ENCODE data around the gene MIF4GD. TPM values are rescaled to one million over a fixed set of nuclear protein-coding genes. Genes with fewer than 3 reads are reported as not detected.
"Not testable (repeated sequence)": the region's sequence is repeated elsewhere in the genome, so short reads cannot be mapped to it uniquely, and the experiment has no call there.

MIF4GD gene
- total and polyA plus RNA-seq, 5 donors from 2014 or later = 35.7 to 102 (median 86.6) TPM

- DNase-seq (no peak), ATAC-seq (ENCODE audit: low read depth in 2 of 2) (no peak)
- peak overlapping the region; percentile 100 for H3K27ac Mint-ChIP-seq
- H3K4me1 ChIP-seq (ENCODE audit: control insufficient read depth, insufficient read depth, low read length, poor library complexity, severe bottlenecking) = peaks cover 34% of the 10 kb centered on the region
- peak overlapping the region; percentile 96 to 99 (median 99) for H3K4me3 Mint-ChIP-seq
- peaks cover 10 to 60% (median 31%) of the 10 kb centered on the region in 4 donors for H3K4me1 Mint-ChIP-seq
- no peaks in the 10 kb centered on the region for H3K9me3 Mint-ChIP-seq
- peak overlapping the region; percentile 92 for H3K4me3 ChIP-seq (ENCODE audit: low read depth, low read length)
- H3K27me3 ChIP-seq (ENCODE audit: control insufficient read depth, insufficient read depth, low read length) = no peaks in the 10 kb centered on the region
- H3K27me3 Mint-ChIP-seq = no peaks in the 10 kb centered on the region
- peaks cover 38% of the 10 kb centered on the region for H3K36me3 ChIP-seq (ENCODE audit: control insufficient read depth, insufficient read depth, low read length)
- H3K36me3 Mint-ChIP-seq = peaks cover 9% of the 10 kb centered on the region
- peak overlapping the region; percentile 97 for H3K27ac ChIP-seq (ENCODE audit: insufficient read depth, low read length, poor library complexity, severe bottlenecking)
- no peaks in the 10 kb centered on the region for H3K9me3 ChIP-seq (ENCODE audit: control insufficient read depth in 2 of 2, low read length in 2 of 2)
Measured at GRCh38 chr17:75262112-75262606, 8.9 kb downstream of the MIF4GD start.

GRCh38 chr17:75261336-75262111, 9.5 kb downstream of the MIF4GD start, which contains the start of the genes GGA3 and MRPS7:
Gene GGA3, minus strand, starts transcription at chr17:75261606. Its CDS starts 19 bp downstream, at chr17:75261587.
Gene MRPS7, plus strand, starts transcription at chr17:75261879. Its CDS starts 22 bp downstream, at chr17:75261901.
- H3K27me3 Mint-ChIP-seq = no peaks in the 10 kb centered on the region
- H3K4me3 Mint-ChIP-seq = peak within 1 kb of the TSS; percentile 96 to 99 (median 99)
- peaks cover 34% of the 10 kb centered on the region for H3K4me1 ChIP-seq (ENCODE audit: control insufficient read depth, insufficient read depth, low read length, poor library complexity, severe bottlenecking)
- H3K9me3 ChIP-seq (ENCODE audit: control insufficient read depth in 2 of 2, low read length in 2 of 2) = no peaks in the 10 kb centered on the region
- peaks cover 32% of the 10 kb centered on the region for H3K36me3 ChIP-seq (ENCODE audit: control insufficient read depth, insufficient read depth, low read length)
- peaks cover 10 to 66% (median 34%) of the 10 kb centered on the region in 4 donors for H3K4me1 Mint-ChIP-seq
- H3K9me3 Mint-ChIP-seq = no peaks in the 10 kb centered on the region
- DNase-seq (peak; percentile 94 to 98 (median 96)), ATAC-seq (ENCODE audit: low read depth in 2 of 2) (peak; percentile 96)
- H3K27me3 ChIP-seq (ENCODE audit: control insufficient read depth, insufficient read depth, low read length) = no peaks in the 10 kb centered on the region
- peak within 1 kb of the TSS; percentile 100 for H3K27ac Mint-ChIP-seq
- peak within 1 kb of the TSS; percentile 96 for H3K4me3 ChIP-seq (ENCODE audit: low read depth, low read length)
- H3K36me3 Mint-ChIP-seq = peaks cover 6% of the 10 kb centered on the region
- H3K27ac ChIP-seq (ENCODE audit: insufficient read depth, low read length, poor library complexity, severe bottlenecking) = peak within 1 kb of the TSS; percentile 97

- peak overlapping the region; percentile 96 for H3K4me3 ChIP-seq (ENCODE audit: low read depth, low read length)
- H3K36me3 ChIP-seq (ENCODE audit: control insufficient read depth, insufficient read depth, low read length) = peaks cover 24% of the 10 kb centered on the region
- H3K4me1 Mint-ChIP-seq = peaks cover 10 to 74% (median 40%) of the 10 kb centered on the region in 4 donors
- no peak for DNase-seq
- peak overlapping the region; percentile 100 for H3K27ac Mint-ChIP-seq
- H3K27me3 ChIP-seq (ENCODE audit: control insufficient read depth, insufficient read depth, low read length) = no peaks in the 10 kb centered on the region
- H3K27me3 Mint-ChIP-seq = no peaks in the 10 kb centered on the region
- peak; percentile 7 to 11 for ATAC-seq (ENCODE audit: low read depth in 2 of 2)
- H3K9me3 ChIP-seq (ENCODE audit: control insufficient read depth in 2 of 2, low read length in 2 of 2) = no peaks in the 10 kb centered on the region
- peak overlapping the region; percentile 96 to 99 (median 99) for H3K4me3 Mint-ChIP-seq
- H3K4me1 ChIP-seq (ENCODE audit: control insufficient read depth, insufficient read depth, low read length, poor library complexity, severe bottlenecking) = peaks cover 34% of the 10 kb centered on the region
- peaks cover 6% of the 10 kb centered on the region for H3K36me3 Mint-ChIP-seq
- H3K9me3 Mint-ChIP-seq = no peaks in the 10 kb centered on the region
- H3K27ac ChIP-seq (ENCODE audit: insufficient read depth, low read length, poor library complexity, severe bottlenecking) = peak overlapping the region; percentile 97
Measured at GRCh38 chr17:75260641-75261335, 10.2 kb downstream of the MIF4GD start.

GRCh38 chr17:75257228-75257627, 13.8 kb downstream of the MIF4GD start:
- Mint-ChIP-seq H3K4me1 (peaks cover 13 to 91% (median 54%) of the 10 kb centered on the region in 4 donors), H3K4me3 (peak overlapping the region in 2 of 4 donors; percentile 35 to 82), H3K27ac (peak overlapping the region in 2 of 3 donors; percentile 25 to 85)
- H3K27me3 Mint-ChIP-seq; H3K36me3 ChIP-seq (ENCODE audit: control insufficient read depth, insufficient read depth, low read length); H3K9me3 ChIP-seq (ENCODE audit: control insufficient read depth in 2 of 2, low read length in 2 of 2); H3K27ac ChIP-seq (ENCODE audit: insufficient read depth, low read length, poor library complexity, severe bottlenecking); H3K27me3 ChIP-seq (ENCODE audit: control insufficient read depth, insufficient read depth, low read length); H3K36me3 Mint-ChIP-seq; DNase-seq; H3K9me3 Mint-ChIP-seq; H3K4me3 ChIP-seq (ENCODE audit: low read depth, low read length); ATAC-seq (ENCODE audit: low read depth in 2 of 2): not testable (repeated sequence)
- peaks cover 26% of the 10 kb centered on the region for H3K4me1 ChIP-seq (ENCODE audit: control insufficient read depth, insufficient read depth, low read length, poor library complexity, severe bottlenecking)

GRCh38 chr17:75255954-75256698, 14.9 kb downstream of the MIF4GD start:
- peak overlapping the region; percentile 38 to 85 (median 77) for H3K27ac Mint-ChIP-seq
- not testable (repeated sequence) for H3K36me3 ChIP-seq (ENCODE audit: control insufficient read depth, insufficient read depth, low read length); H3K27me3 Mint-ChIP-seq; H3K36me3 Mint-ChIP-seq; DNase-seq; ATAC-seq (ENCODE audit: low read depth in 2 of 2); H3K9me3 Mint-ChIP-seq; H3K27ac ChIP-seq (ENCODE audit: insufficient read depth, low read length, poor library complexity, severe bottlenecking); H3K9me3 ChIP-seq (ENCODE audit: control insufficient read depth in 2 of 2, low read length in 2 of 2); H3K27me3 ChIP-seq (ENCODE audit: control insufficient read depth, insufficient read depth, low read length); H3K4me3 ChIP-seq (ENCODE audit: low read depth, low read length)
- peaks cover 25% of the 10 kb centered on the region for H3K4me1 ChIP-seq (ENCODE audit: control insufficient read depth, insufficient read depth, low read length, poor library complexity, severe bottlenecking)
- H3K4me1 Mint-ChIP-seq = peaks cover 12 to 93% (median 53%) of the 10 kb centered on the region in 4 donors
- H3K4me3 Mint-ChIP-seq = peak overlapping the region in 2 of 4 donors; percentile 11 to 28

- peaks cover 16 to 78% (median 49%) of the 10 kb centered on the region in 4 donors for H3K4me1 Mint-ChIP-seq
- no peaks in the 10 kb centered on the region for H3K36me3 Mint-ChIP-seq
- no peaks in the 10 kb centered on the region for H3K27me3 Mint-ChIP-seq
- Histone ChIP-seq H3K4me1 (ENCODE audit: control insufficient read depth, insufficient read depth, low read length, poor library complexity, severe bottlenecking) (peaks cover 23% of the 10 kb centered on the region), H3K27me3 (ENCODE audit: control insufficient read depth, insufficient read depth, low read length) (no peaks in the 10 kb centered on the region), H3K27ac (ENCODE audit: insufficient read depth, low read length, poor library complexity, severe bottlenecking) (no peak overlapping the region), H3K9me3 (ENCODE audit: control insufficient read depth in 2 of 2, low read length in 2 of 2) (no peaks in the 10 kb centered on the region), H3K4me3 (ENCODE audit: low read depth, low read length) (no peak overlapping the region), H3K36me3 (ENCODE audit: control insufficient read depth, insufficient read depth, low read length) (peaks cover 5% of the 10 kb centered on the region)
- peak overlapping the region in 2 of 4 donors; percentile 28 to 49 for H3K4me3 Mint-ChIP-seq
- no peak for DNase-seq
- H3K27ac Mint-ChIP-seq = peak overlapping the region; percentile 47 to 90 (median 90)
- ATAC-seq (ENCODE audit: low read depth in 2 of 2) = no peak
- H3K9me3 Mint-ChIP-seq = no peaks in the 10 kb centered on the region
Measured at GRCh38 chr17:75252039-75252816, 18.8 kb downstream of the MIF4GD start.

Measured in CD4-positive, CD25-positive, alpha-beta regulatory T cell (primary cell).